H1 (cell line): Measurements from ENCODE around the gene TRIM58. TPM values are rescaled to one million over a fixed set of nuclear protein-coding genes. Genes with fewer than 3 reads are reported as not detected.

Experiments used
- CTCF ChIA-PET: fragments of 300-600 bp; sonication (Branson Sonifier 250); formaldehyde crosslinking; loops from one replicate; lab custom pipeline; 2021; ENCODE audit not compliant: partially characterized antibody; lab: Charles Lee
- POLR2A ChIA-PET: fragments of 300-600 bp; sonication (Branson Sonifier 250); formaldehyde crosslinking; loops from one replicate; lab custom pipeline; 2021; ENCODE audit warnings: inconsistent platforms; ENCODE audit not compliant: partially characterized antibody; lab: Charles Lee
- DNase-seq, 2 experiments: peaks; one replicate each; pipeline versions ENCODE4 v3.0.0 to v3.0.0-alpha.2; 2010 to 2022; ENCODE audit warnings: low spot score in 2 of 2, low read depth in 1 of 2, mixed read lengths in 1 of 2
- FAIRE-seq: peaks from 2 replicates; lab custom pipeline; 2011; peaks lifted over from hg19 to GRCh38; lab: Jason Lieb, UNC
- H2AFZ ChIP-seq: 2 replicates; pipeline ENCODE4 v1.8.1; 2012; ENCODE audit warnings: low read length, inconsistent platforms
- H2AK5ac ChIP-seq: 2 replicates; pipeline ENCODE4 v1.6.1; 2013; ENCODE audit warnings: low read depth, low read length
- H2BK120ac ChIP-seq: replicated peaks from 2 replicates; pipeline ENCODE3; 2013; ENCODE audit warnings: low read depth, low read length, inconsistent platforms
- H2BK12ac ChIP-seq: 2 replicates; pipeline ENCODE4 v1.6.1; 2013; ENCODE audit warnings: low read depth, low read length
- H2BK15ac ChIP-seq: 2 replicates; pipeline ENCODE4 v1.6.1; 2013; ENCODE audit warnings: low read length
- H2BK20ac ChIP-seq: 2 replicates; pipeline ENCODE4 v1.6.1; 2013; ENCODE audit warnings: low read length
- H2BK5ac ChIP-seq: 2 replicates; pipeline ENCODE4 v1.6.1; 2013; ENCODE audit warnings: low read depth, low read length
- H3K14ac ChIP-seq: 2 replicates; pipeline ENCODE4 v1.6.1; 2013; ENCODE audit warnings: inconsistent platforms; ENCODE audit not compliant: insufficient read length
- H3K18ac ChIP-seq: 2 replicates; pipeline ENCODE4 v1.6.1; 2013; ENCODE audit warnings: low read length; ENCODE audit errors: extremely low read depth
- H3K23ac ChIP-seq: 2 replicates; pipeline ENCODE4 v1.6.1; 2013; ENCODE audit warnings: inconsistent platforms; ENCODE audit not compliant: insufficient read length
- H3K23me2 ChIP-seq: 2 replicates; pipeline ENCODE4 v1.6.1; 2013; ENCODE audit warnings: low read depth, low read length
- H3K27ac ChIP-seq: 2 replicates; pipeline ENCODE4 v1.6.1; 2011; ENCODE audit warnings: low read depth, low read length, inconsistent platforms
- H3K27me3 ChIP-seq, 4 experiments: replicated peaks in 1 of 4; 1 replicate in 1 of 4; 2 replicates in 3 of 4; pipeline versions ENCODE4 v1.6.1 to v1.8.1; 2011 to 2013; ENCODE audit warnings: low read length in 3 of 4, mild to moderate bottlenecking in 3 of 4, inconsistent platforms in 2 of 4, mixed read lengths in 2 of 4, moderate library complexity in 1 of 4; ENCODE audit not compliant: control insufficient read depth in 3 of 4, insufficient read depth in 3 of 4; ENCODE audit errors: extremely low read depth in 1 of 4
- H3K36me3 ChIP-seq, 4 experiments: 2 replicates each; pipeline versions ENCODE4 v1.6.1 to v1.8.1; 2011 to 2013; ENCODE audit warnings: mild to moderate bottlenecking in 4 of 4, low read length in 3 of 4, moderate library complexity in 2 of 4, control low read depth in 1 of 4, inconsistent platforms in 1 of 4; ENCODE audit not compliant: insufficient read depth in 4 of 4, control insufficient read depth in 2 of 4
- H3K4ac ChIP-seq: replicated peaks from 2 replicates; pipeline ENCODE3; 2013; ENCODE audit warnings: low read length, low read depth, mixed read lengths, inconsistent platforms; ENCODE audit not compliant: insufficient read length
- H3K4me1 ChIP-seq, 4 experiments: replicated peaks in 1 of 4; 1 replicate in 1 of 4; 2 replicates in 3 of 4; pipeline versions ENCODE4 v1.6.1 to v1.8.1; 2011 to 2013; ENCODE audit warnings: low read length in 3 of 4, inconsistent platforms in 2 of 4, mixed read lengths in 1 of 4; ENCODE audit not compliant: insufficient read depth in 4 of 4, control insufficient read depth in 3 of 4
- H3K4me2 ChIP-seq, 2 experiments: 2 replicates each; pipeline versions ENCODE4 v1.6.1 to v1.8.1; 2011 to 2013; ENCODE audit warnings: low read depth in 2 of 2, low read length in 2 of 2, control low read depth in 1 of 2, inconsistent platforms in 1 of 2, mild to moderate bottlenecking in 1 of 2; ENCODE audit not compliant: insufficient read depth in 1 of 2
- H3K4me3 ChIP-seq, 4 experiments: fragments of 200-600, 300-600 bp in 1 of 4; sonication (generic), shearing (Covaris generic), sonication (Bioruptor Twin) in 1 of 4; 2 replicates each; pipeline versions ENCODE4 v1.5.1 to v1.8.1; 2011 to 2016; ENCODE audit warnings: low read length in 4 of 4, low read depth in 3 of 4, control low read depth in 2 of 4, inconsistent platforms in 2 of 4, mild to moderate bottlenecking in 2 of 4, mixed read lengths in 1 of 4, moderate library complexity in 1 of 4; ENCODE audit not compliant: insufficient read depth in 2 of 4; ENCODE audit errors: extremely low read depth in 1 of 4
- H3K56ac ChIP-seq: replicated peaks from 2 replicates; pipeline ENCODE3; 2013; ENCODE audit warnings: low read depth, mild to moderate bottlenecking, mixed read lengths, low read length, inconsistent platforms; ENCODE audit not compliant: insufficient read length
- H3K79me1 ChIP-seq: 2 replicates; pipeline ENCODE4 v1.6.1; 2013; ENCODE audit warnings: low read depth, low read length, control low read depth
- H3K79me2 ChIP-seq, 2 experiments: 2 replicates each; pipeline versions ENCODE4 v1.6.1 to v1.8.1; 2012 to 2013; ENCODE audit warnings: low read length in 2 of 2, mild to moderate bottlenecking in 2 of 2, inconsistent platforms in 1 of 2; ENCODE audit not compliant: insufficient read depth in 2 of 2, control insufficient read depth in 1 of 2
- H3K9ac ChIP-seq, 4 experiments: replicated peaks in 1 of 4; 1 replicate in 1 of 4; 2 replicates in 3 of 4; pipeline versions ENCODE4 v1.6.1 to v1.8.1; 2011 to 2013; ENCODE audit warnings: low read depth in 3 of 4, low read length in 3 of 4, control low read depth in 2 of 4, mild to moderate bottlenecking in 2 of 4, moderate library complexity in 2 of 4, inconsistent platforms in 1 of 4; ENCODE audit errors: extremely low read depth in 1 of 4
- H3K9me3 ChIP-seq, 2 experiments: 2 replicates each; pipeline versions ENCODE4 v1.6.1 to v1.8.1; 2012 to 2013; ENCODE audit warnings: mild to moderate bottlenecking in 2 of 2, moderate library complexity in 2 of 2, control low read depth in 1 of 2, inconsistent platforms in 1 of 2, low read depth in 1 of 2, low read length in 1 of 2, mixed read lengths in 1 of 2; ENCODE audit not compliant: insufficient read depth in 2 of 2
- H4K20me1 ChIP-seq, 2 experiments: replicated peaks in 1 of 2; 2 replicates each; pipeline versions ENCODE3 to v1.8.1; 2011 to 2013; ENCODE audit warnings: inconsistent platforms in 2 of 2, low read length in 2 of 2, mild to moderate bottlenecking in 1 of 2; ENCODE audit not compliant: insufficient read depth in 2 of 2, control insufficient read depth in 1 of 2
- H4K5ac ChIP-seq: 2 replicates; pipeline ENCODE4 v1.6.1; 2013; ENCODE audit warnings: low read length, low read depth, mixed read lengths, inconsistent platforms; ENCODE audit not compliant: insufficient read length
- H4K8ac ChIP-seq: 2 replicates; pipeline ENCODE4 v1.8.0; 2013; ENCODE audit warnings: mild to moderate bottlenecking, moderate library complexity, low read length, inconsistent platforms; ENCODE audit not compliant: insufficient read depth; ENCODE audit errors: extremely low read depth
- H4K91ac ChIP-seq: replicated peaks from 2 replicates; pipeline ENCODE3; 2013; ENCODE audit warnings: low read length, mixed read lengths, inconsistent platforms; ENCODE audit not compliant: insufficient read length
- BCL11A ChIP-seq, 2 experiments: IDR thresholded peaks; one replicate each; pipeline ENCODE4 v1.6.1; 2011; ENCODE audit warnings: low read depth in 2 of 2, low read length in 2 of 2, mild to moderate bottlenecking in 2 of 2
- CREB1 ChIP-seq: IDR thresholded peaks from 2 replicates; pipeline ENCODE4 v1.6.1; 2012; ENCODE audit warnings: inconsistent platforms
- EP300 ChIP-seq, 2 experiments: IDR thresholded peaks; 1 replicate in 1 of 2; 2 replicates in 1 of 2; pipeline ENCODE4 v1.6.1; 2011 to 2012; ENCODE audit warnings: low read depth in 2 of 2, low read length in 2 of 2, mild to moderate bottlenecking in 2 of 2, borderline replicate concordance in 1 of 2, inconsistent platforms in 1 of 2, moderate library complexity in 1 of 2
- GTF2F1 ChIP-seq: IDR thresholded peaks from 2 replicates; pipeline ENCODE4 v1.6.1; 2012; ENCODE audit warnings: low read depth, low read length, improper control_type of control experiment, borderline replicate concordance
- MAFK ChIP-seq: IDR thresholded peaks from 2 replicates; pipeline ENCODE4 v1.6.1; 2012; ENCODE audit warnings: low read depth, mild to moderate bottlenecking, improper control_type of control experiment, low read length
- RNF2 ChIP-seq: fragments of 200-900, 300-1000 bp; sonication (generic); IDR thresholded peaks from 2 replicates; pipeline ENCODE4 v1.7.1; 2016; ENCODE audit warnings: borderline replicate concordance, low read depth, mild to moderate bottlenecking, antibody characterized with exemption, low read length; ENCODE audit not compliant: poor library complexity, severe bottlenecking; ENCODE audit errors: missing control alignments
- ZNF274 ChIP-seq: IDR thresholded peaks from 2 replicates; pipeline ENCODE4 v1.7.0; 2012; ENCODE audit warnings: low read length, borderline replicate concordance; ENCODE audit errors: extremely low read depth
- WGBS, 2 experiments: shearing (Covaris generic) in 1 of 2; methylation state at CpG; one replicate each; pipeline versions ENCODE4 v1.1.6 to v1.1.7; 2013 to 2015; ENCODE audit warnings: low lambda C conversion rate in 2 of 2, mixed read lengths in 2 of 2, inconsistent platforms in 1 of 2, low coverage in 1 of 2, missing lambda C conversion rate in 1 of 2; ENCODE audit not compliant: insufficient replicate concordance in 2 of 2, insufficient coverage in 1 of 2, insufficient read length in 1 of 2; ENCODE audit errors: extremely low coverage in 1 of 2, missing lambda C conversion rate in 1 of 2; 5-methylcytosine and 5-hydroxymethylcytosine counted together
- polyA plus RNA-seq, 7 experiments: library from polyadenylated mRNA; depleted of rRNA in 3 of 7; stranded (reverse) in 5 of 7; unstranded in 2 of 7; fragments of >200 nt in 5 of 7; fragments of 200-250 nt in 2 of 7; gene quantifications; 1 replicate in 5 of 7; 2 replicates in 1 of 7; 4 replicates in 1 of 7; pipeline versions ENCODE4 v1.2.1 to v1.2.3, GENCODE V29; 2011 to 2013; ENCODE audit warnings: missing spikeins in 2 of 7, mixed read lengths in 2 of 7
- total RNA-seq: library from RNA; stranded (reverse); fragmentation: NEBNext Ultra II Directional; extraction: Animal tissue kit (Norgen Biotek cat#: 25700); gene quantifications from 2 replicates; pipeline ENCODE4 v1.2.1, GENCODE V29; 2021

The TRIM58 gene
- total and polyA plus RNA-seq, 2 of the 8 experiments (the other 6 are each of a cell fraction or from before 2014, with no cell fraction given) = 2.8 TPM; not detected in 1

- Histone ChIP-seq H2AK5ac (no peak overlapping the region), H3K4ac (no peak overlapping the region)
- POLR2A ChIA-PET = no interaction called here
Measured at GRCh38 chr1:247845693-247846017, 11.3 kb upstream of the TRIM58 start.

More at GRCh38 chr1:247845693-247846017, 11.3 kb upstream of the TRIM58 start:
- Histone ChIP-seq H3K27me3 (no peaks in the 10 kb centered on the region), H3K4me2 (no peak overlapping the region), H4K8ac (no peak overlapping the region), H3K79me1 (no peaks in the 10 kb centered on the region), H3K56ac (no peak overlapping the region), H3K14ac (no peak overlapping the region), H2BK120ac (no peak overlapping the region), H3K9ac (no peak overlapping the region), H3K79me2 (no peaks in the 10 kb centered on the region), H2BK12ac (no peak overlapping the region), H3K18ac (no peak overlapping the region), H4K91ac (no peak overlapping the region), H3K36me3 (no peaks in the 10 kb centered on the region), H4K5ac (no peak overlapping the region), H3K23ac (no peak overlapping the region), H3K9me3 (peaks cover 56 to 90% of the 10 kb centered on the region in 2 experiments), H2BK20ac (no peak overlapping the region), H3K4me1 (peaks cover 0 to 5% (median 0%) of the 10 kb centered on the region in 4 experiments; a peak in 1 of 7 replicates), H3K23me2 (no peaks in the 10 kb centered on the region)
- DNase-seq (no peak), FAIRE-seq (no peak)
- TF ChIP-seq CREB1 (no peak), MAFK (no peak), ZNF274 (no peak), RNF2 (no peak), GTF2F1 (no peak), BCL11A (IDR thresholded peaks at IDR 0.05; ENCODE audit: low read depth in 2 of 2, low read length in 2 of 2) (no peak), EP300 (IDR thresholded peaks at IDR 0.05; ENCODE audit: borderline replicate concordance in 1 of 2, low read depth in 2 of 2, low read length in 2 of 2) (no peak)
- TF ChIP-seq, all 59 proteins: peak for 0
- WGBS, 2 experiments = 80% methylated on average over 5 of the region's 5 CpGs; no CpG with 5 or more reads in 1 of the 2 experiments
- Histone ChIP-seq H2BK5ac (no peak overlapping the region), H2BK15ac (no peak overlapping the region), H3K4me3 (no peak overlapping the region), H2AFZ (no peak overlapping the region), H4K20me1 (no peaks in the 10 kb centered on the region), H3K27ac (no peak overlapping the region)
- CTCF ChIA-PET = no interaction called here
